ENCODE results near the gene NPHP4. TPM values are rescaled to one million over a fixed set of nuclear protein-coding genes. Genes with fewer than 3 reads are reported as not detected.

Gene NPHP4
- total RNA-seq, 1 experiment from 2014 or later = 20.0 TPM

DNA sequence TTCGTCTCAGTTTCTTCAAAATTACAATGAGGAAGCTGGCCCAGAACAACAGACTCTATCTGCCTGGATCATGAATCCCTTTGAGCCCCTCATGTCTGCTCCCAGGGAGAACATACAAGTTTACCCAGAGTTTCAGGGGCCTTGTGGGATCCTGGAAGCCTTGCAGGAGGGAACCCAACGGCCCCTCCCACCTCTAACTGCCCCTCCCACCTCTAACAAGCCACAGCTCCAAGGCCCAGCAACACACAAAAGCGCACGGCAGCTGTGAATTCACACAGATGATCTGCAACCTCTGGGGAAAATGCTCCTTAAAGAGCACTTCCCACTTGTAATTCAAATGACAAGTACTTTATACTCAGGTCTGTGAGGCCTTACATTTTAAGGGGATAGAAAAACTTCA, 113.3 kb downstream of the NPHP4 start:
- H3K36me3 ChIP-seq (ENCODE audit: control insufficient read depth in 1 of 2, insufficient read depth in 2 of 2, low read length in 2 of 2) = no peaks in the 10 kb centered on the region; a peak in 1 of 4 replicates
- intact Hi-C loops (cut with micrococcal nuclease) = no loop called here
- no peak overlapping the region for H2AFZ ChIP-seq (ENCODE audit: low read depth, low read length, poor library complexity, severe bottlenecking)
- H3K27me3 ChIP-seq (ENCODE audit: insufficient read depth, low read length) = no peaks in the 10 kb centered on the region
- H3K4me1 ChIP-seq (ENCODE audit: control insufficient read depth in 1 of 2, insufficient read depth in 2 of 2, low read length in 2 of 2) = no peaks in the 10 kb centered on the region
- no peak for DNase-seq (ENCODE audit: low read depth, low spot score)
- H3K27ac ChIP-seq (ENCODE audit: low read depth, low read length) = no peak overlapping the region
- H4K20me1 ChIP-seq (ENCODE audit: insufficient read depth) = no peaks in the 10 kb centered on the region
- H3K79me2 ChIP-seq (ENCODE audit: insufficient read depth, low read length) = no peaks in the 10 kb centered on the region
- POLR2A ChIA-PET = no interaction called here
- no peak for ATAC-seq
- BruUV-seq (replicated peaks) = no TSS peak
- RAD21 ChIA-PET (ENCODE audit: low non-redundant PET in 1 of 2, low total read pairs in 2 of 2, uncharacterized antibody in 2 of 2, unreplicated experiment in 2 of 2) = no interaction called here
- H3K9me3 ChIP-seq (ENCODE audit: control insufficient read depth in 1 of 2, insufficient read depth in 1 of 2, low read depth in 1 of 2, low read length in 2 of 2) = no peaks in the 10 kb centered on the region
- no peak overlapping the region for H3K9ac ChIP-seq (ENCODE audit: low read length)
- TF ChIP-seq EGR1 (IDR thresholded peaks at IDR 0.05; ENCODE audit: low read depth) (no peak), CBX3 (IDR thresholded peaks at IDR 0.05; ENCODE audit: low read depth) (no peak), POLR2AphosphoS5 (IDR thresholded peaks at IDR 0.05; ENCODE audit: low read depth, low read length) (no peak), SRF (IDR thresholded peaks at IDR 0.05; ENCODE audit: low read depth) (no peak), CEBPB (IDR thresholded peaks at IDR 0.05; ENCODE audit: low read depth) (no peak), TCF7L2 (IDR thresholded peaks at IDR 0.05; ENCODE audit: borderline replicate concordance, extremely low read depth, insufficient read depth, insufficient read length) (no peak), POLR2A (IDR thresholded peaks at IDR 0.05; ENCODE audit: borderline replicate concordance, extremely low read depth, insufficient read depth, insufficient read length) (no peak), SIN3A (IDR thresholded peaks at IDR 0.05; ENCODE audit: low read depth) (no peak), EZH2 (IDR thresholded peaks at IDR 0.05) (no peak), EZH2phosphoT487 (IDR thresholded peaks at IDR 0.05; ENCODE audit: borderline replicate concordance) (no peak), SP1 (IDR thresholded peaks at IDR 0.05; ENCODE audit: low read depth) (no peak), FOSL1 (IDR thresholded peaks at IDR 0.05; ENCODE audit: low read depth) (no peak), ELF1 (IDR thresholded peaks at IDR 0.05; ENCODE audit: borderline replicate concordance, low read depth) (no peak), RAD21 (IDR thresholded peaks at IDR 0.05; ENCODE audit: low read depth) (no peak), ZFX (IDR thresholded peaks at IDR 0.05) (no peak)
- TF ChIP-seq, protein P1, sequence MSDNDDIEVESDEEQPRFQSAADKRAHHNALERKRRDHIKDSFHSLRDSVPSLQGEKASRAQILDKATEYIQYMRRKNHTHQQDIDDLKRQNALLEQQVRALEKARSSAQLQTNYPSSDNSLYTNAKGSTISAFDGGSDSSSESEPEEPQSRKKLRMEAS (IDR thresholded peaks at IDR 0.05) = no peak
- TF ChIP-seq, protein P2, sequence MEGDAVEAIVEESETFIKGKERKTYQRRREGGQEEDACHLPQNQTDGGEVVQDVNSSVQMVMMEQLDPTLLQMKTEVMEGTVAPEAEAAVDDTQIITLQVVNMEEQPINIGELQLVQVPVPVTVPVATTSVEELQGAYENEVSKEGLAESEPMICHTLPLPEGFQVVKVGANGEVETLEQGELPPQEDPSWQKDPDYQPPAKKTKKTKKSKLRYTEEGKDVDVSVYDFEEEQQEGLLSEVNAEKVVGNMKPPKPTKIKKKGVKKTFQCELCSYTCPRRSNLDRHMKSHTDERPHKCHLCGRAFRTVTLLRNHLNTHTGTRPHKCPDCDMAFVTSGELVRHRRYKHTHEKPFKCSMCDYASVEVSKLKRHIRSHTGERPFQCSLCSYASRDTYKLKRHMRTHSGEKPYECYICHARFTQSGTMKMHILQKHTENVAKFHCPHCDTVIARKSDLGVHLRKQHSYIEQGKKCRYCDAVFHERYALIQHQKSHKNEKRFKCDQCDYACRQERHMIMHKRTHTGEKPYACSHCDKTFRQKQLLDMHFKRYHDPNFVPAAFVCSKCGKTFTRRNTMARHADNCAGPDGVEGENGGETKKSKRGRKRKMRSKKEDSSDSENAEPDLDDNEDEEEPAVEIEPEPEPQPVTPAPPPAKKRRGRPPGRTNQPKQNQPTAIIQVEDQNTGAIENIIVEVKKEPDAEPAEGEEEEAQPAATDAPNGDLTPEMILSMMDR (IDR thresholded peaks at IDR 0.05 in 2 of 3, conservative IDR thresholded peaks at IDR 0.05 in 1 of 3; ENCODE audit: borderline replicate concordance in 1 of 3, insufficient read depth in 1 of 3, low read depth in 2 of 3, low read length in 2 of 3) = no peak
- TF ChIP-seq, protein P3, sequence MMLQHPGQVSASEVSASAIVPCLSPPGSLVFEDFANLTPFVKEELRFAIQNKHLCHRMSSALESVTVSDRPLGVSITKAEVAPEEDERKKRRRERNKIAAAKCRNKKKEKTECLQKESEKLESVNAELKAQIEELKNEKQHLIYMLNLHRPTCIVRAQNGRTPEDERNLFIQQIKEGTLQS (IDR thresholded peaks at IDR 0.05) = no peak
- TF ChIP-seq, protein P4, sequence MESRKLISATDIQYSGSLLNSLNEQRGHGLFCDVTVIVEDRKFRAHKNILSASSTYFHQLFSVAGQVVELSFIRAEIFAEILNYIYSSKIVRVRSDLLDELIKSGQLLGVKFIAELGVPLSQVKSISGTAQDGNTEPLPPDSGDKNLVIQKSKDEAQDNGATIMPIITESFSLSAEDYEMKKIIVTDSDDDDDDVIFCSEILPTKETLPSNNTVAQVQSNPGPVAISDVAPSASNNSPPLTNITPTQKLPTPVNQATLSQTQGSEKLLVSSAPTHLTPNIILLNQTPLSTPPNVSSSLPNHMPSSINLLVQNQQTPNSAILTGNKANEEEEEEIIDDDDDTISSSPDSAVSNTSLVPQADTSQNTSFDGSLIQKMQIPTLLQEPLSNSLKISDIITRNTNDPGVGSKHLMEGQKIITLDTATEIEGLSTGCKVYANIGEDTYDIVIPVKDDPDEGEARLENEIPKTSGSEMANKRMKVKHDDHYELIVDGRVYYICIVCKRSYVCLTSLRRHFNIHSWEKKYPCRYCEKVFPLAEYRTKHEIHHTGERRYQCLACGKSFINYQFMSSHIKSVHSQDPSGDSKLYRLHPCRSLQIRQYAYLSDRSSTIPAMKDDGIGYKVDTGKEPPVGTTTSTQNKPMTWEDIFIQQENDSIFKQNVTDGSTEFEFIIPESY (IDR thresholded peaks at IDR 0.05; ENCODE audit: extremely low read depth, insufficient replicate concordance, low read length) = no peak
- TF ChIP-seq, protein P5, sequence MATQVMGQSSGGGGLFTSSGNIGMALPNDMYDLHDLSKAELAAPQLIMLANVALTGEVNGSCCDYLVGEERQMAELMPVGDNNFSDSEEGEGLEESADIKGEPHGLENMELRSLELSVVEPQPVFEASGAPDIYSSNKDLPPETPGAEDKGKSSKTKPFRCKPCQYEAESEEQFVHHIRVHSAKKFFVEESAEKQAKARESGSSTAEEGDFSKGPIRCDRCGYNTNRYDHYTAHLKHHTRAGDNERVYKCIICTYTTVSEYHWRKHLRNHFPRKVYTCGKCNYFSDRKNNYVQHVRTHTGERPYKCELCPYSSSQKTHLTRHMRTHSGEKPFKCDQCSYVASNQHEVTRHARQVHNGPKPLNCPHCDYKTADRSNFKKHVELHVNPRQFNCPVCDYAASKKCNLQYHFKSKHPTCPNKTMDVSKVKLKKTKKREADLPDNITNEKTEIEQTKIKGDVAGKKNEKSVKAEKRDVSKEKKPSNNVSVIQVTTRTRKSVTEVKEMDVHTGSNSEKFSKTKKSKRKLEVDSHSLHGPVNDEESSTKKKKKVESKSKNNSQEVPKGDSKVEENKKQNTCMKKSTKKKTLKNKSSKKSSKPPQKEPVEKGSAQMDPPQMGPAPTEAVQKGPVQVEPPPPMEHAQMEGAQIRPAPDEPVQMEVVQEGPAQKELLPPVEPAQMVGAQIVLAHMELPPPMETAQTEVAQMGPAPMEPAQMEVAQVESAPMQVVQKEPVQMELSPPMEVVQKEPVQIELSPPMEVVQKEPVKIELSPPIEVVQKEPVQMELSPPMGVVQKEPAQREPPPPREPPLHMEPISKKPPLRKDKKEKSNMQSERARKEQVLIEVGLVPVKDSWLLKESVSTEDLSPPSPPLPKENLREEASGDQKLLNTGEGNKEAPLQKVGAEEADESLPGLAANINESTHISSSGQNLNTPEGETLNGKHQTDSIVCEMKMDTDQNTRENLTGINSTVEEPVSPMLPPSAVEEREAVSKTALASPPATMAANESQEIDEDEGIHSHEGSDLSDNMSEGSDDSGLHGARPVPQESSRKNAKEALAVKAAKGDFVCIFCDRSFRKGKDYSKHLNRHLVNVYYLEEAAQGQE (IDR thresholded peaks at IDR 0.05; ENCODE audit: low read depth) = no peak
- CTCF ChIA-PET = no interaction called here
- H3K4me2 ChIP-seq (ENCODE audit: low read length) = no peak overlapping the region
- no peaks in the 10 kb centered on the region for H3K9me2 ChIP-seq (ENCODE audit: insufficient read depth)
- no peak overlapping the region for H3K4me3 ChIP-seq (replicated peaks in 1 of 2; ENCODE audit: low read depth in 1 of 2, low read length in 2 of 2)
